Skeletal muscle tissue (tissue), 4 donors: Measurements from ENCODE around the gene LMF2. TPM values are rescaled to one million over a fixed set of nuclear protein-coding genes. Genes with fewer than 3 reads are reported as not detected.

Source experiments
- H3K27ac ChIP-seq: one replicate; pipeline ENCODE4 v1.7.0; 2013; ENCODE audit warnings: mild to moderate bottlenecking, low read depth, low read length, inconsistent platforms
- H3K27me3 ChIP-seq, 3 donors: one replicate each; pipeline ENCODE4 v1.7.0; 2013; ENCODE audit warnings: low read length in 3 of 3; ENCODE audit not compliant: control insufficient read depth in 3 of 3, insufficient read depth in 3 of 3
- H3K36me3 ChIP-seq, 3 donors: one replicate each; pipeline ENCODE4 v1.7.0; 2013; ENCODE audit warnings: low read length in 3 of 3; ENCODE audit not compliant: control insufficient read depth in 3 of 3, insufficient read depth in 3 of 3
- H3K4me1 ChIP-seq, 3 donors: one replicate each; pipeline ENCODE4 v1.7.0; 2013; ENCODE audit warnings: low read length in 3 of 3, mild to moderate bottlenecking in 3 of 3; ENCODE audit not compliant: control insufficient read depth in 3 of 3, insufficient read depth in 3 of 3
- H3K4me3 ChIP-seq, 3 donors: one replicate each; pipeline ENCODE4 v1.7.0; 2013; ENCODE audit warnings: low read length in 3 of 3
- H3K9ac ChIP-seq, 3 donors: one replicate each; pipeline ENCODE4 v1.7.0; 2013; ENCODE audit warnings: low read length in 3 of 3, mild to moderate bottlenecking in 3 of 3, moderate library complexity in 2 of 3, low read depth in 1 of 3
- H3K9me3 ChIP-seq, 3 donors: one replicate each; pipeline ENCODE4 v1.7.0; 2013; ENCODE audit warnings: low read length in 3 of 3; ENCODE audit not compliant: control insufficient read depth in 3 of 3
- total RNA-seq: library from RNA; depleted of rRNA; stranded (reverse); fragments of >200 nt; gene quantifications from one replicate; pipeline ENCODE4 v1.2.3, GENCODE V29; 2014
- donor health status: Osteomylitis.

Gene LMF2
- total RNA-seq, 1 donor from 2014 or later, result 12.5 TPM

DNA sequence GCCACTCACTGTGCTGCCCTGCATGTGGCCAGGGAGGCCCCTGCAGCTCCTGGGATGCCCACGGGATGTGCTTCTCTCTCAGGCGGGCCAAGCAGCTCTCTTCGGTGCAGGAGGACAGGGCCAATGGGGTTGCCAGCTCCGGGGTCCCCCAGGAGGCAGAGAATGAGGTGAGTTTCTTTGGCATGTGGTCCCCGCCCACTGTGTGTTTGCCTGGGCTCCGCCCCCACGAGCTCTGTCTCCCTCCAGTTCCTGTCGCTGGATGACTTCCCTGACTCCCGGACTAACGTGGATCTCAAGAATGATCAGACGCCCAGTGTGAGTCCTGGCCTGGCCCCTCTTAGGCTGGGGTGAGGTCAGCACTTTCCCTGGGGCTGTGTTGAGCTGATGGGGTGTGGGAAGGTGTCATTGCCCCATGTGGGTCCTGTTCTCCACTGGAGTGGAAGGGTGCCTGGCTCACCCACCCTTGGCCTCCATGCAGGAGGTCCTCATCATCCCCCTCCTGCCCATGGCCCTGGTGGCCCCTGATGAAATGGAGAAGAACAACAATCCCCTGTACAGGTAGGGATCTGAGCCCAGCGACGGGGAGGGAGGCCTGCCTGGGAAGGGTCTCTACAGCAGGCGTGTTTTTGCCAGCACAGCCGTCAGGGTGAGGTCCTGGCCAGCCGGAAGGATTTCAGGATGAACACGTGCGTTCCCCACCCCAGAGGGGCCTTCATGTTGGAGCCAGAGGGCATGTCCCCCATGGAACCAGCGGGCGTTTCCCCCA, 10.2 kb upstream of the LMF2 start:
- Histone ChIP-seq H3K9ac (no peak overlapping the region), H3K27me3 (no peaks in the 10 kb centered on the region), H3K36me3 (peaks cover 46 to 52% (median 46%) of the 10 kb centered on the region in 3 donors), H3K4me1 (no peaks in the 10 kb centered on the region), H3K27ac (no peak overlapping the region), H3K4me3 (no peak overlapping the region), H3K9me3 (no peaks in the 10 kb centered on the region)

DNA sequence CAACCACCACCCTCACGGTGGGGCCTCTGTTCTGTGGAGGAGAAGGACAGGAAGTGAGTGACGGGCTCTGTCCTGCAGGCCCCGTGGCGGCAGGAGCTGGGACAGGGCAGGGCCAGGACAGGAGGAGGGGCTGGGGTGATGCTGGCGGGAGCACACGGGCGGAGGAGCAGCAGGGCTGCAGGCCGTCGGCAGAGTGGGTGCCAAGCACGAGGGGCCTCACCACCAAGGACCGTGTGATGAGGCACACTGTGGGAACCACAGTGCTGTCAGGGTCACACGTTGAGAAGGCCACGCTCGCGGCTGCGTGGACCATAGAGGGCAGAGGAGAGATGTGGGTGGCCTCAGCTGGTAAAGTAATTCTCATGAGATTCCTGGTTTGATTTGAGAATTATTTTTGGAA, 9.4 kb upstream of the LMF2 start:
- no peaks in the 10 kb centered on the region for H3K4me1 ChIP-seq
- H3K9ac ChIP-seq, result no peak overlapping the region
- H3K9me3 ChIP-seq, result no peaks in the 10 kb centered on the region
- no peak overlapping the region for H3K27ac ChIP-seq
- no peak overlapping the region for H3K4me3 ChIP-seq
- H3K27me3 ChIP-seq, result no peaks in the 10 kb centered on the region
- peaks cover 40 to 50% (median 40%) of the 10 kb centered on the region in 3 donors for H3K36me3 ChIP-seq

DNA sequence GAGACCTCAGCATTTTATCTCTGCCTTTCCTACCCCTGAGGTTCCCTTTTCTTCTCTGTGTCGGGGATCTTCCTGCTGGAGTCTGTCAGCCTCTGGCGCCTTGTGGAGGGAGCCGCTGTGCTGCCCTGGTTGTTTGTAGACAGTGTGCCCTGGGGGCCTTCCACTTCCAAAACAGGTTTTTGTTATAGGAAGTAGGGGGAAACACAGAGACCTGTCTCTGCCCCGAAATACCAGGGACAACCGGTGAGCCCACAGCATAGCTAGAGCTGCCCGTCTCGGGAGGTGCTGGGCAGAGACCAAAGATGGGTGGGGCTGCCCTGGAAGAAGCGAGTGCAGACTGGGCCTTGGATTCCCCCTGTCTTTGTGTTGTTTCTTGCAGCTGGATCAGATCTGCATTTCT, 8.6 kb upstream of the LMF2 start:
- Histone ChIP-seq H3K4me1 (no peaks in the 10 kb centered on the region), H3K9ac (no peak overlapping the region), H3K36me3 (peaks cover 32 to 44% (median 37%) of the 10 kb centered on the region in 3 donors)

DNA sequence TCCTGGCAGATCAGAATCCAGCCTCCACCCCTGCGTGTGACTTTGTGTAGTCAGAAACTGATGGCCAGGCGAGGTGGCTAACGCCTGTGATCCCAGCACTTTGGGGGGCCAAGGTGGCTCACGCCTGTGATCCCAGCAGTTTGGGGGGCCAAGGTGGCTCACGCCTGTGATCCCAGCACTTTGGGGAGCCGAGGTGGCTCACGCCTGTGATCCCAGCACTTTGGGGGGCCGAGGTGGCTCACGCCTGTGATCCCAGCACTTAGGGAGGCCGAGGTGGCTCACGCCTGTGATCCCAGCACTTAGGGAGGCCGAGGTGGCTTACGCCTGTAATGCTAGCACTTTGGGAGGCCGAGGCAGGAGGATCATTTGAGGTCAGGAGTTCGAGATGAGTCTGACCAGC, 5.7 kb upstream of the LMF2 start:
- Histone ChIP-seq H3K27me3 (no peaks in the 10 kb centered on the region), H3K9ac (no peak overlapping the region), H3K4me1 (peaks cover 11 to 13% (median 12%) of the 10 kb centered on the region in 3 donors), H3K36me3 (peaks cover 22 to 30% (median 25%) of the 10 kb centered on the region in 3 donors), H3K27ac (no peak overlapping the region), H3K9me3 (no peaks in the 10 kb centered on the region), H3K4me3 (no peak overlapping the region)

More for the DNA sequence above, 8.6 kb upstream of the LMF2 start:
- H3K9me3 ChIP-seq, result no peaks in the 10 kb centered on the region
- no peak overlapping the region for H3K4me3 ChIP-seq
- no peaks in the 10 kb centered on the region for H3K27me3 ChIP-seq
- no peak overlapping the region for H3K27ac ChIP-seq

DNA sequence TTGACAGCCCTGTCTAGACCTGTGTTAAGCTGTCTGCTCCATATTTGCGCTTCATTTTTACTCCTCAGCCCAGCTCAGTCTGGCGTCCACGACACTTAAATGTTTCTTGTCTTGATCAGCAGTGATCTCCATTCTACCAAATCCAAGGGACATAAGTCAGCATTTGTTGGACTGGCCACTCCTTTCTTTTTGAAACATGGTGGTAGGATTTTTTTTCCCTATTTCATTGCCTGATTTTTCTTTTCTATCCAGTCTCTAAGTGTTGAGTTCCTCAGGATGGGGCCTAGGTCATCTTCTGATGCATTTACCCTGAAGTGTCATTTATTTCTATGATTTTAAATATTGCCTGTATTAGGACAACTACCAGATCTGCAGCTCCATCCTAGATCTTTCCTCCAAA, 1.4 kb upstream of the LMF2 start:
- Histone ChIP-seq H3K36me3 (peaks cover 12 to 19% (median 17%) of the 10 kb centered on the region in 3 donors), H3K27me3 (no peaks in the 10 kb centered on the region), H3K9me3 (no peaks in the 10 kb centered on the region), H3K27ac (peak overlapping the region; percentile 83), H3K4me1 (peaks cover 22 to 32% (median 23%) of the 10 kb centered on the region in 3 donors), H3K9ac (peak overlapping the region; percentile 81 to 83 (median 81)), H3K4me3 (peak overlapping the region; percentile 92 to 94 (median 93))

DNA sequence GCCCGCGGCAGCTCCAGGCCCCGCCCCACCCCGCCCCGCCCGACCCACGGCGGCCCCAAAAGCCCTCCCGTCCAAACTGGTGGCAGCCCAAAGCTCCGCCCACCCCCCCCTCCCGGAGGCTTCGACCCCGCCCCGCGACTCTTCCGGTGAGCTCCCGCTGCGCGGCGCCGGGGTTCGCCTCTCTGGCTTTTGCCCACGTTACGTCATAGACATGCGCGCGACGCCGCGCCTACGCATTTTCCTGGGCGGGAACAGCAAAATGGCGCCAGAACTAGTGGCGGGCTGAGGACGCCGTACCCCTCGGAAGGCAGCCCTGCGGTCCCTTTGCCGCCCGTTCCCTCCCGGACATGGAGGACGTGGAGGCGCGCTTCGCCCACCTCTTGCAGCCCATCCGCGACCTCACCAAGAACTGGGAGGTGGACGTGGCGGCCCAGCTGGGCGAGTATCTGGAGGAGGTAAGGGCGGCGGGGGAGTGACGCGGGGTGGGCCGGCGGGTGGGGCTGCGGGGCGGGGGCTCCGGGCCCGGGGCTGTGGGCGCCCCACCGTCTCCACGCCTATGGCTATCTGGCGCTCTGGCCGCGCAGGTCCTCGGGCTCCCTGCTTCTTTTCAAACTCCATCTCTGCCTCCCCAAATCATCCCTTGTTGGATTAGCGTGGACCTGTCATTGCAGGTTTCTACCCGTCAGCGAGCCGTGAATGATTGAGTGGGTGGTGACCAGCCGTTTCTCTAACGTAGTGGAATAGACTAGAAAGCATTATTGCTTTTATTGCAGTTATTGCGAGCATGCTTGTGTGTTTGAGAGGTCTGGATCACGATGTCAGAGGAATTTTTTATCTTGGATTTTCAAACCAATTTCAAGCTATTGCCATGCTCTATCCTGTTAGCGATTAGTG, 736 bp upstream of the LMF2 start, which contains the start of gene NCAPH2:
Gene NCAPH2 (plus strand): TSS at position 234 of the 894 bp plus-strand sequence. CDS start 114 bp downstream, at position 348.
- peaks cover 13 to 19% (median 17%) of the 10 kb centered on the region in 3 donors for H3K36me3 ChIP-seq
- H3K4me3 ChIP-seq, result peak within 1 kb of the TSS; percentile 94 to 96 (median 94)
- H3K9me3 ChIP-seq, result no peaks in the 10 kb centered on the region
- no peaks in the 10 kb centered on the region for H3K27me3 ChIP-seq
- H3K9ac ChIP-seq, result peak within 1 kb of the TSS; percentile 84 to 97 (median 97)
- peaks cover 22 to 32% (median 23%) of the 10 kb centered on the region in 3 donors for H3K4me1 ChIP-seq
- H3K27ac ChIP-seq, result peak within 1 kb of the TSS; percentile 89

DNA sequence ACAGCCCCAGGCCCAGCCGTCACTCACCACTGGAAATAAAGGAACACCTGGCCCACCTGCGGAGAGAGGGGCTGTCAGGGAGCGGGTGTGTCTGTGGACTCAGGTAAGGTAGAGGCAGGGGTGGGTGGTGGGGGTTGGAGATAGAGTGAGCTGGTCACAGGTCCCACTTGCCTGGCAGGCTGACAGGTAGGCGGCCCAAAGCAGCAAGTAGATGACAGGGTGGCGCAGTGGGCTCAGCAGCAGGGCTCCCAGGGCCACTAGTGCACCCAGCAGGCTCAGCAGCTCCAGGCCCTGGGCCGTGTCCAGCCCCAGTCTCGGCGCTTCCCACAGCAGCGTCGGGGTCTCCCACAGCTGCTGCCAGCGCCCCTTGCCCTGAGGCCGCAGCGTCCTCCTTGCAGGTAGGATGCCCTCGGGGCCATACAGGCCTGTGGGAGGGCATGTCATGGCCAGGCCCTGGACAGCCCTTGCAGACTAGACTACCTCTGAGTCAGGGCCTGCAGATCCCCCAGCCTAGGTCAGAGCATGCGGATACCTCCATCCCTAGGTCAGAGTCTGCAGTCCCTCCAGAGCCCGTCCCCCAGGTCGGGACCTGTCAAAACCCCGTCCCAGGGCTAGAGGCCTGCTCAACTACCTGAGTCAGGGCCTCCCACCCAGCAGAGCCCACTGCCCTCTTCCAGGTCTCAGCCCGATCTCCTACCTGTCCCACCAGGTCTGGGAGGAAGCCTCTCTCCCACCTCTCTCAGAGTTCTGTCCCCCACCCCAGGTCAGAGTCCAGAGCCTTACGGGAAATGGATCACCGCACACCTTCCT, 686 bp downstream of the LMF2 start:
- peak overlapping the region; percentile 89 for H3K27ac ChIP-seq
- peaks cover 22 to 32% (median 23%) of the 10 kb centered on the region in 3 donors for H3K4me1 ChIP-seq
- peaks cover 12 to 24% (median 23%) of the 10 kb centered on the region in 3 donors for H3K36me3 ChIP-seq
- no peaks in the 10 kb centered on the region for H3K27me3 ChIP-seq
- peak overlapping the region; percentile 93 to 96 (median 94) for H3K4me3 ChIP-seq
- peak overlapping the region; percentile 84 to 97 (median 97) for H3K9ac ChIP-seq
- no peaks in the 10 kb centered on the region for H3K9me3 ChIP-seq

DNA sequence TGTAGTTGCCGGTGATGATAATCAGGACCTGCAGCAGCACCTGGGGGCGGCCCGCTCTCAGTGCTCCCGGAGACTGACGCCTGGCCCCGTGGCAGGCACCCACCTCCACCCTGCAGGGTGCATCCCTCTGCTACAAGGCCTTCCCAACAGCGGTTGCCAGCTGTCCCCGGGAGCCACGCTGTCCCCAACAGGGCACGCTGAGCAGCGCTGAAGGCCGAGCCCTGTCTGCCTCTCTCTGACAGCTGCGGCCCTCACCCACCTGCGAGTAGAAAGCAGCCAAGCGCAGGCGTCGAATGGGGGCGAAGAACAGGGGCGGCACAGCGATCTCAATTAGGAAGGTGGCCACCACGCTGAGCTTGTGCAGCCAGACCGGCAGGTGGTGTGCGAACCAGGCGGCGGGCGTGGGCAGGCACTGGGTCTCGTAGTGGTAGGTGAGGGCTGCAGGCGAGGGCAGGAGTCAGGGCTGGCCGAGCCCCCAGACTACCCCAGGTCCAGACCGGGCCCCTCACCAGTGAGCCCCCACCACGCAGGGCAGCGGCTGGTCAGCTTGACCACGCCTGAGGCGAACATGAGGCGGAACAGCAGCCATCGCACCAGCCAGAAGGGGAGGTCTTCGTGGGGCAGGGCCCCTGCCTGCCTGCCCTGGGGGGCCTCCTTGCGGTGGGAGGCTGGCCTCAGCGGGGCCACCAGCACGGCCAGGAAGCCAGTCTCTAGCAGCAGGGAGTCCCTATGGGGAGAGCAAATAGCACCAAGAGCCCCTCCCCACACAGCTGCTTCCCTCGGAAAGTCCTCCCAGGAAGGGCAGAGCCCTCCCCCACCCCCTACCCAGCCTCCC, 1.5 kb downstream of the LMF2 start:
- Histone ChIP-seq H3K9me3 (no peaks in the 10 kb centered on the region), H3K9ac (peak overlapping the region in 1 of 3 donors; percentile 97), H3K27me3 (no peaks in the 10 kb centered on the region), H3K4me3 (no peak overlapping the region), H3K36me3 (peaks cover 12 to 24% (median 23%) of the 10 kb centered on the region in 3 donors), H3K27ac (no peak overlapping the region), H3K4me1 (peaks cover 22 to 32% (median 23%) of the 10 kb centered on the region in 3 donors)
